Stimulated activated CD4-positive, alpha-beta T cell treated with anti-CD3 and anti-CD28 coated beads, TNF-alpha, amount 100 ng/mL, for 1 hour (primary cell): Measurements from ENCODE around the gene MYO5B.

ENCODE experiments used
- DNase-seq, 3 donors: peaks; one replicate each; pipeline ENCODE4 v3.0.0-alpha.2; 2020; ENCODE audit warnings: low read depth in 3 of 3, low spot score in 1 of 3

MYO5B gene

DNA sequence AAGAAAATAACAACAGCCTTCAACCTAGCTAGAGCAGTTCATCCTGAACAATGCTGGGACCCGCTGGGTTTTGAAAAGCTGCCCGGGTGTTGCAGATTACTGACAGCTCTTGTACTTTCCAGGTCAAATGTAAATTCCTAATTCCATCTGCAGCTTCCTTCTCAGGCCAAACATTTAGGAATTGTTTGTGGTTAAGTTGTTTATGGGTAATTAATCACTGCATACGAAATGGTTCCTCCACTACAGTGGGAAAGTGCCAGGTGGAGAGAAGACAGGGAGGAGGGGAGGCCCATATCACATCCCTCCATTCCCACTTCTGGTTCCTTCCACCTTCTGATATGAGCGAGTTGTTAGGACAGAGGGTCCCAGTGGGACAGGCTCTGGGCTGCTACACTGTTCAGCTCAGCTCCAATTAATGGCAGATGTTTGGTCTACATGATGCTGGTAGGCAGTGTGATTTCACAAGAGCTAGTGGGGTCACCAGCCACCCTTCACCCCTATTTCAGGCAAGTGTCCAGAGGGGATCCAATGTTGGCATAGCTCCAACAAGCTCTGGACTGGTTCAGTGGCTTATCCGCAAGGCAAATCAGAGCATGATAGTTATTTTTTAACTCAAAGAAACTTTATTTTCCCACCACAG, 268.7 kb downstream of the MYO5B start:
- no peak for DNase-seq

DNA sequence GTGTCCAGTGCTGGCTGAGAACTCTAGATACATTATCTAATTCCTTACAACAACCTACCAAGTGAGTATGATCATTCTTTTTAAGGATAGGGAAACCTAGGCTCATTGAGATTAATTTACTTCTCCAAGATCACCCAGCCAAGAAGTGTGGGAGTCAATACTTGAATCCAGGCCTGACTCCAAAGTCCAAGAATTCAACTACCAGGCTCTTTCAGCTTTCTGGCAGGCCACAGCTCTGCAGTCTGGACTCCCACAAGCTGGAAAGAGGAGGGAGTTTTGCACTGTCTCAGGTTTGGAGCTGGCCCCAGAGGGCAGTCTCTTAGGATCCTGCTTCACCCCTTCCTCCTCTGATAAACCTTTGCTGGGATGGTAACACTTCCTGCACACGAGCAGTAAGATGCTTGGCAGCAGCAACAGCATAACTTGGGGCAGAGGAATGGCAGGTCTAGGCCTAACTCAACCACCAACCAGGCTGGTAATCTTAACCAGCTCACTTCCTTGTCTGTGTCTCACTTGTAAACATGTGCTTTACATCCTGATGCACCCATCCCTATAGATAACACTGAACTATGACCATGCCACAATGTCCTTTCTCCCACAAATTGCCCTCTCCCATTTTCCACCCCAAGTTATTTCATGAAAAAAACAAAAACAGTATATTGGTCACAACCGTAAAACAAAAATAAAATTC, 270.5 kb downstream of the MYO5B start:
- no peak for DNase-seq

DNA sequence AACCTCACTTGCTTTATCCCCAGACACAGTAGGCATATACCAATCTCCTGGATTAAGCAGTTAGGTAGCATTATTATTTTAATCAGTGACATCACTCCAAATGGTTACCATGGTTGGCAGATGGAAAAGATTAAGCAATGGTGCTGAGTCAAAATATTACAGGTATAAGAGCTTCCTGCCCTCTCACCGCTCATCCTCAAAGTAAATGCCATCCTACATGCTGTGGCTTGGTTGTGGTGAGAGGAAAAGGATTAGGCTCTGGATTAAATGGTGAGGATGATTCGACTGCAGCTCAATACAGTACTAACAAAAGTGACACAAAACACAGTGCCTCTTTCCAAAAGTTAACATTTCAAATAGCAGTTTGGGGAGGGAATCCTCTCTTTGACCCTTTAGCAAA, 272.7 kb downstream of the MYO5B start:
- no peak for DNase-seq

DNA sequence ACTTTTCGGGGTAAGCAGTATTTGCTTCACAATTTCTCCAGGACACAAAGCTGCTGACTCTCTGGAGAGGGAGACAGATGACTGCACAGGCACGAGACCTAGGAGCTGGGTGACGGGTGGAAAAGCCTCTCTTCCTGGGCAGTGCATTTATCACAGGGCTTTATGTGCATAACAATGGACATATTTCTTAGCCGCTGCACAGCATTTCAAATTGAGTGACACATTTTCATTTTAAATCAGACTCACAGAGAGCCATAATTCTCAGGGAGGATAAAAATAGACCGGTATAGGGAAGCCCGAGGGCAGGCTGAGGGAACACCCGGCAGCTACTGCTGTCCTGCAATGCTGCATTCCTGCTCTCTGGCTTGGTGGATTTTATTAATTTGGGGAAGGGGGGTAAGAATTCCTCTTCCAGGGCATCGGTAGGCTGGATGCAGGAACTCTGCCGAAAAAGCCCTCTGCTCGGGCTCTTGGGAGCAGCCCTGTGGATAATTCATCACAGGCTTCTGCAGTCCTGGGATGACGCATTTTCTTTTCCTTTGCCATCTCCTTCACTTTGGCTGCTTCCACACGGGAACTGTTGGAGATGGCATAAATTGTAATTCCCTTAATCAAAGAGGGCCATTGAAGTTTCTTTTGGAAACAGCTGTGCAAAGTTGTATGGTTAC, 273.5 kb downstream of the MYO5B start:
- no peak for DNase-seq

GRCh38 chr18:49920731-49921130, 274.2 kb downstream of the MYO5B start:
- DNase-seq, result no peak

- no peak for DNase-seq
Observed at GRCh38 chr18:49917742-49918141, 277.2 kb downstream of the MYO5B start.

DNA sequence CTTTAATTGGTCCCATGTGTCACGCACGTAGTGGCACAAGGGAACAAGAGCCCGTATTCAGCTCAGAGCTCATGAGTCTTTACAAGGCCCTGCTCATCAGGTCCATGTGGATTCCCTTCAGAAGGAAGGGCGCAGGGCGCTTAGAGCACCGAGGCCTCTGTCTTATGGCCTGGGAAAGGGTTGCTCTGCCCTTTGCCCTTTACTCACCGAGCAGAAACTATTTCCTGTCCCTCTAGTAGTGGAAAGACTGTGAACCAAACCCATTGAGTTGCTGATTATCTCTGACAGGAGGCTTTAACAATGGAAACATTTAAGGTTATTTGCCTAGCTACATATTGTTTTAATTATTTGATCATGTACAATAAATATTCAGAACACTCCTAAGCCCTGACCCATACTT, 279.6 kb downstream of the MYO5B start:
- DNase-seq, result no peak

DNA sequence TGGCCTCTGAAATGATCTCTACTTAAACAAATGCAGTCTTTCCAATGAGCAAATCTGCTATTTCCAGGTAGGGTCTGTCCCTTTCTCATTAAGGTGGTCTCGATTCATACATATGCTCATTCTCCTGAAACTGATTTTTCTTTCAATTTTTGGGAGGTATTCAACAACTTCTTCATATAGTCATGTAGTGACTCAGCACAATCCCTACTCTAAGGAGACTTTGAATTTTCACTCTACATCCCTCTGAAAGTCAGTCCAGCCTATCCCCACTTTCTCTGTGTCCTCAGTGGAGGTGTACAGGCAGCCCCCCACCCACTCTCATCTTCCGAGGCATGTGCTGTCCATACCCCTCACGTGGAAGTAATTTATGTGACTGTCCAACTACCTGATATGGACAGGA, 281.7 kb downstream of the MYO5B start:
- DNase-seq, result no peak

- DNase-seq, result no peak
Observed at GRCh38 chr18:49911427-49911826, 283.5 kb downstream of the MYO5B start.

DNA sequence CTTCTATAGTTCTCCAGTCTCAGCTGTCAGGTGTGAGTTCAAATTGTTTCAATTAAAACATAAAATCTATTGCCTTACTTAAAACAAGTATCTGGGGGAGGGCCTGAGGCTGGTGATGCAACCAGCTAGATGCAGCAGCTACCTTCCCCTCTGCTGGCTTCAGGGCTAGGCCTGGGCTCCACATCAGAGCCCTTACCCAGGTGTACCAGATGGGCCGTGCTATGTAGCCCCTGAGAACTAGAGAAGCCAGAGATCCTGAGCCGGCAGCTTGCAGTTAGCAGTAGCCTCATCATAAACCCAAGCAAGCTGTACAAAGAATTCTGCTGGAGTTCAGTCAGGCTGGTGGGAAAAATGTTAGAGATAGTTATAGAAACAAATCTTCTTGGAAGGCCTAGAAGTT, 284.0 kb downstream of the MYO5B start:
- DNase-seq, result no peak

- no peak for DNase-seq
Observed at GRCh38 chr18:49910019-49910418, 284.9 kb downstream of the MYO5B start.

- no peak for DNase-seq
Observed at GRCh38 chr18:49907346-49907929, 287.5 kb downstream of the MYO5B start.

DNA sequence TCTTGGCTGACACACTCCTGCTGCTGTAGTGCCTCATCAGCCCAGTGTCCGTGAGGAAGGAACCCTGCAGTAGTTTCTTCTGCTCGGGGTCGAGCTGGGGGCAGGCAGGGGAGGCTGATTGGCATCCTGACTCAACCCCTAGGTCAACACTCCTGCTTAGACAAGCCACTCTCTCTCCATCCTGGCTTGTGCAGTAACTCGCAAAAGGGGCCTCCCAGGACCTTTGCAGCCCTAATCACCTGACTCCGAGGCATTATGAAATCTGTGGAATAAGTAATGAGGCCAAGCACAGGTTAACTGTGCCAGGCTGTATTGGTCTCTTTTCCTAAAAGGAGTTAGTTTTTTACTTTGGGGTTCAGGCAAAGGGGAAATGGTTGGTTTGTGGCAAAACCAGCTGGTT, 289.2 kb downstream of the MYO5B start:
- no peak for DNase-seq

DNA sequence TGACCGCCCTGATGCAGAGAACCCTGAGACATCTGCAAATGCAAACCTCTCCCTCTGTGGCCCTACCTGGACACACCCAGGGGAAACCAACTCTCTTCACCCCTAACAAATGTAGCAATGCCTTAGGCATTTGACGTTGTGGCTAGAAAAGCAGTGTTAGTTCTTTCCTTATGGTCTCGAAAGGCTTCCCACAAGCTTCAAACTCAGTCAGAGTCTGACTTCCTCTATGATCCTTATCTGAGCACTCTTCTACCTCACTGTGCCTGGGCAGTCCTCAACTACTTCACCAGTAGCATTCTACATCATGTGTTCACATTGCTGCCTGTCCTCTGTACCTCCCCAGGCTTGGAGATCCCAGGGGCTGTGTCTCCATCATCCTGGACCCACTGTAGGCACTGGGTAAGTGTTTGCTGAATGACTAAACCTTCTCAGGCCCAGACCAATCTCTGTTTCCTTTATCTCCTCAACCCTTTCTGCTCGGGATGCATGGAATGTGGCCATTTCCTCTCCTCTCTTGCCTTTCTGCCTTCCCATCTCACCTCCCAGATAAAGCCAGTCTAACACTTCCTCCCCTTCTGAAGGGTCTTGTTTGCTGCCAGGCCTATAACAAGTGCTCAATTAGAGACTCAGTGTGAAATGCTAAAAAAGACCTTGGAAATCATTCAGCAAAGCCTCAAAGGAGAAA, 289.9 kb downstream of the MYO5B start:
- no peak for DNase-seq

DNA sequence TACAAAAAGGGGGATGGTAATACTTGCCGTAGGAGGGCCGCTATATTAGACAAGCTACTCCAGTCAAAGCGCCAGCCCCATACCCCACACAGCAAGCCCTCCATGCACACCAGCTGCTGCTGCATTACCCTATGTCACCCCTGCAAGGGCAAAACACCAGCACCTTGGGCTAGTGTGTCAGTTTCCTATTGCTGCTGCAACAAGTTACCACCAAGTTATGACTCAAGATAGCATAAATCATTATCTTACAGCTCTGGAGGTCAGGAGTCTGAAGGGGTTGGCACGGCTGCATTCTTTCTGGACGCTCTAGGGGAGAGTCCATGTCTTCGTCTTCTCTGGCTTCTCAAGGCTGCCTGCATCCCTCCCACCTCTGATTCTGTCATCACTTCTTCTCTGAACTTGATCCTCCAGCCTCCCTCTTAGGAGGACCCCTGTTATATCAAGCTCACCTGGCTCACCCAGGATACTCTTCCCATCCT, 293.0 kb downstream of the MYO5B start:
- no peak for DNase-seq

DNA sequence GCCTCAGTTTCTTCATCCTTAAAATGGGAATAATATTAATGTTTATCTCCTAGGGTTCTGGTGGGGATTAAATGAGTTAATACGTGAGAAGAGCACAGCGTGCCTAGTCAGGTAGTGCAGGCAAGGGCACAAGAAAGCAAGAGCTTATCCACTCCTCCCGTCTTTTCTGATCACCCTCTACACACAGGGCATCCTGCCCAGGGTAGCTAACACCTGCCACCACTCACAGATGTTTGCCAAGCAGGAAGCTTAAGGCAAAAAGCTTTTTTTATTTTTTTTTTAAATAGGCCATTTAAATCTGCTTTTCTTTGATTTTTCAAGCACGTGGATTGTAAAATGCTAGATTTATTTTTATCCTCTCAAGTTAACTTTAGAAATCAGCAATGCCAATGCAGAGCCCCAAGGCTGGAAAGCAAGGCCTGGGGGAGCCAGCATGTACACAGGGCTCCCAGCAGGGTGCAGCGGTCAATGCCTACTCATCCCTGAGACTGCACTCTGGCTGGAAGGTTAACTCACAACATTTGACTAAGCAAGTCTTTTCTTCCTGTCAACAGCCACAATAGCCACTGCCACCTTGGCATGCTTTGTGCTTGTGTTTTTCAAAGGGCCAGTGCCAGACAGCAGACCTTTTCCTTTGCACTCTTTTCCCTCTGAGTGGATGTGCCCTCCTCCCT, 295.2 kb downstream of the MYO5B start:
- DNase-seq, result no peak

- peak; percentile 9 to 12 (median 11) for DNase-seq
Observed at GRCh38 chr18:49898421-49898820, 296.5 kb downstream of the MYO5B start.

DNA sequence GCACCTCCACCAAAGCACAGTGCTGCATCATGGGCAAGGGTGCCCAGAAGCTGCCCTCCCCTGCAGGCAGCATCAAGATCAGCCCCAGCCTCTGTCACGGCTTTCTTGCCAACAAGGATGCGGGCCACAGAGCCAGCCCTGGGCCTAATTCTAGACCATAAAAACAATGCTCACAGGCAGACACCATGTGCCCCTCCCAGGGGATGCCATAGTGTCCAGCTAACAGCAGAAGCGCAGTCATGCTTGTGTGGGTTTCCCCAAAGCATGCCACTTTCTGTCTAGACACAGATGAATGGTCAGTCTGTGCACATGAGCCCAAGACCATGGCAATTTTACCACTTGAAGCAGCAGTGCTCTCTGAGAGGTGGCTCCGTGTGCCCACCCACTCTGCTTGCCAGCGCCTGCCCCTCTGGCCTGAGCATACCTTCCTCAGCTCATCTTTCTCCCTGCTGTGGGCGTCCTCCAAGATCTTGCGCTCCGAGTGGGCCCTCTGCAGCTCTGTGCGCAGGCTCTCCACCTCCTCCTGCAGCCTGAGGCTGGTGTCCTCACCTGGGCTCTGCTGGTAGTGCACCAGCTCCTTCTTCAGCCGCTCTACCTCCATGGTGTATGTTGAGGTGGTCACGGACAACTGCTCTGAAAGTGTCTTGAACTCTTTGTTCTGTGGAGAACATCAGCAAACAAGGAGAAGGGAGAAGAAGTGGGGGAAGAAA, 300.3 kb downstream of the MYO5B start:
- no peak for DNase-seq

GRCh38 chr18:49893036-49893435, 301.9 kb downstream of the MYO5B start:
- DNase-seq, result no peak
